Esophagus muscularis mucosa (tissue), 4 donors: ENCODE data around the gene ZEB2. TPM values are rescaled to one million over a fixed set of nuclear protein-coding genes. Genes with fewer than 3 reads are reported as not detected.

Experiments
- DNase-seq: peaks from one replicate; pipeline ENCODE4 v3.0.0-alpha.2; 2017; ENCODE audit errors: extremely low spot score
- H3K27ac ChIP-seq, 4 donors: fragments of 200-600 bp; sonication (generic); replicated peaks in 1 of 4; 1 replicate in 3 of 4; 2 replicates in 1 of 4; pipeline ENCODE4 v1.5.1; 2016 to 2019; ENCODE audit warnings: mild to moderate bottlenecking in 1 of 4
- H3K27me3 ChIP-seq, 4 donors: fragments of 200-600 bp; sonication (generic); one replicate each; pipeline versions ENCODE4 v1.5.1 to v1.6.0; 2016 to 2019
- H3K36me3 ChIP-seq, 4 donors: fragments of 200-600 bp; sonication (generic); one replicate each; pipeline ENCODE4 v1.5.1; 2016 to 2019
- H3K4me1 ChIP-seq, 4 donors: fragments of 200-600 bp; sonication (generic); one replicate each; pipeline ENCODE4 v1.5.1; 2016 to 2019
- H3K4me3 ChIP-seq, 4 donors: fragments of 200-600 bp; sonication (generic); 1 replicate in 2 of 4; 2 replicates in 2 of 4; pipeline ENCODE4 v1.5.1; 2016 to 2019; ENCODE audit warnings: mild to moderate bottlenecking in 4 of 4, moderate library complexity in 1 of 4
- H3K9me3 ChIP-seq, 4 donors: fragments of 200-600 bp; sonication (generic); 1 replicate in 3 of 4; 2 replicates in 1 of 4; pipeline ENCODE4 v1.5.1; 2016 to 2019
- EP300 ChIP-seq: sonication (generic); formaldehyde crosslinking; IDR thresholded peaks from one replicate; pipeline ENCODE4 v1.6.1; 2017; ENCODE audit warnings: antibody characterized with exemption
- POLR2A ChIP-seq: fragments of 450-650 bp; IDR thresholded peaks from one replicate; pipeline ENCODE4 v1.6.1; 2017; ENCODE audit warnings: antibody characterized with exemption, moderate library complexity, mild to moderate bottlenecking, low read depth
- POLR2AphosphoS5 ChIP-seq, 2 donors: sonication (generic); formaldehyde crosslinking; IDR thresholded peaks; one replicate each; pipeline ENCODE4 v1.6.1; 2017; ENCODE audit warnings: antibody characterized with exemption in 2 of 2
- WGBS: methylation state at CpG from one replicate; pipeline ENCODE4 v1.1.5; 2018; 5-methylcytosine and 5-hydroxymethylcytosine counted together
- intact Hi-C: fragments of 100-400 bp; cut with DNase I; formaldehyde crosslinking; loops from one replicate; pipeline ENCODE4 v1.15.1; 2023
- total RNA-seq, 4 donors: library from RNA; depleted of rRNA; stranded (reverse); fragments of >200 nt; gene quantifications; one replicate each; pipeline versions ENCODE4 v1.1.0 to v1.2.1, GENCODE V29; 2016
- TF ChIP-seq, protein P1 (sequence below), 3 experiments: fragments of 200-600 bp in 2 of 3; fragments of 450-650 bp in 1 of 3; sonication (generic) in 2 of 3; IDR thresholded peaks; one replicate each; pipeline ENCODE4 v1.5.1; 2017 to 2019; ENCODE audit warnings: antibody characterized with exemption in 3 of 3, mild to moderate bottlenecking in 2 of 3, moderate library complexity in 1 of 3

Gene ZEB2
- total RNA-seq, 4 donors from 2014 or later = 41.2 to 68.3 (median 55.7) TPM

DNA sequence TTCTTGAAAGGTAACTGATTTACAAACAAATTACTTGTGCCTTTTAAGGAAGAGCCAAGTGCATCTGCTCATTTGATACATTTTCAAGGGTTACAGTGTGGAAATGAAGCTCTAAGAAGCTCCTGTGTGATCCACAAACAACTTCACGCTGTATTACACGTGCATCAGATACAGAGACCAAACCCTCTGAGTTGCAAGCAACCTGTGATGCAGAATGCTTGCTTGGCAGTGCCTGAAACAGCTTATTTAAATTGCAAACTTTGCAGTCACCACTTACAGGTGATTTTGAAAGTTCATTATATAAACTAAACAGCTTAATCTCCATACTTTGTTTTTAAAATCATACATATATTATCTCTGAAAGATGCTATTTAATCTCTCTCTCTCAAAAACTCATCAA is 50.1 kb downstream of the ZEB2 start:
- no peak for DNase-seq
- 81% methylated on average over 2 of the region's 2 CpGs for WGBS
- H3K9me3 ChIP-seq = no peaks in the 10 kb centered on the region
- intact Hi-C loops = no loop called here
- TF ChIP-seq POLR2AphosphoS5 (IDR thresholded peaks at IDR 0.05) = no peak
- TF ChIP-seq EP300 = no peak
- TF ChIP-seq, protein P1, sequence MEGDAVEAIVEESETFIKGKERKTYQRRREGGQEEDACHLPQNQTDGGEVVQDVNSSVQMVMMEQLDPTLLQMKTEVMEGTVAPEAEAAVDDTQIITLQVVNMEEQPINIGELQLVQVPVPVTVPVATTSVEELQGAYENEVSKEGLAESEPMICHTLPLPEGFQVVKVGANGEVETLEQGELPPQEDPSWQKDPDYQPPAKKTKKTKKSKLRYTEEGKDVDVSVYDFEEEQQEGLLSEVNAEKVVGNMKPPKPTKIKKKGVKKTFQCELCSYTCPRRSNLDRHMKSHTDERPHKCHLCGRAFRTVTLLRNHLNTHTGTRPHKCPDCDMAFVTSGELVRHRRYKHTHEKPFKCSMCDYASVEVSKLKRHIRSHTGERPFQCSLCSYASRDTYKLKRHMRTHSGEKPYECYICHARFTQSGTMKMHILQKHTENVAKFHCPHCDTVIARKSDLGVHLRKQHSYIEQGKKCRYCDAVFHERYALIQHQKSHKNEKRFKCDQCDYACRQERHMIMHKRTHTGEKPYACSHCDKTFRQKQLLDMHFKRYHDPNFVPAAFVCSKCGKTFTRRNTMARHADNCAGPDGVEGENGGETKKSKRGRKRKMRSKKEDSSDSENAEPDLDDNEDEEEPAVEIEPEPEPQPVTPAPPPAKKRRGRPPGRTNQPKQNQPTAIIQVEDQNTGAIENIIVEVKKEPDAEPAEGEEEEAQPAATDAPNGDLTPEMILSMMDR (IDR thresholded peaks at IDR 0.05) = no peak
- TF ChIP-seq POLR2A = no peak
- H3K27ac ChIP-seq = no peak overlapping the region
- H3K4me1 ChIP-seq = peaks cover 3 to 18% (median 13%) of the 10 kb centered on the region in 4 donors
- H3K4me3 ChIP-seq = no peak overlapping the region
- no peaks in the 10 kb centered on the region for H3K36me3 ChIP-seq
- H3K27me3 ChIP-seq = no peaks in the 10 kb centered on the region

GRCh38 chr2:144468823-144469595 is 50.9 kb downstream of the ZEB2 start:
- H3K36me3 ChIP-seq = no peaks in the 10 kb centered on the region
- WGBS = 62% methylated on average over 4 of the region's 4 CpGs
- H3K9me3 ChIP-seq = no peaks in the 10 kb centered on the region
- no peak overlapping the region for H3K4me3 ChIP-seq
- H3K4me1 ChIP-seq = peaks cover 3 to 15% (median 12%) of the 10 kb centered on the region in 4 donors
- no peaks in the 10 kb centered on the region for H3K27me3 ChIP-seq
- no peak for TF ChIP-seq POLR2A
- no peak for TF ChIP-seq POLR2AphosphoS5 (IDR thresholded peaks at IDR 0.05)
- TF ChIP-seq, protein P1 (IDR thresholded peaks at IDR 0.05) = no peak
- TF ChIP-seq EP300 = no peak
- DNase-seq = no peak
- intact Hi-C loops = no loop called here
- H3K27ac ChIP-seq = no peak overlapping the region

- Histone ChIP-seq H3K36me3 (no peaks in the 10 kb centered on the region), H3K9me3 (no peaks in the 10 kb centered on the region), H3K27me3 (no peaks in the 10 kb centered on the region), H3K4me1 (peaks cover 8 to 15% (median 11%) of the 10 kb centered on the region in 4 donors), H3K27ac (no peak overlapping the region), H3K4me3 (no peak overlapping the region)
- WGBS = 88% methylated on average over 4 of the region's 4 CpGs
- intact Hi-C loops = no loop called here
- no peak for DNase-seq
- TF ChIP-seq POLR2A = no peak
- TF ChIP-seq POLR2AphosphoS5 (IDR thresholded peaks at IDR 0.05) = no peak
- no peak for TF ChIP-seq EP300
- TF ChIP-seq, protein P1 (IDR thresholded peaks at IDR 0.05) = no peak
Measured at GRCh38 chr2:144467502-144468137, 52.3 kb downstream of the ZEB2 start.

DNA sequence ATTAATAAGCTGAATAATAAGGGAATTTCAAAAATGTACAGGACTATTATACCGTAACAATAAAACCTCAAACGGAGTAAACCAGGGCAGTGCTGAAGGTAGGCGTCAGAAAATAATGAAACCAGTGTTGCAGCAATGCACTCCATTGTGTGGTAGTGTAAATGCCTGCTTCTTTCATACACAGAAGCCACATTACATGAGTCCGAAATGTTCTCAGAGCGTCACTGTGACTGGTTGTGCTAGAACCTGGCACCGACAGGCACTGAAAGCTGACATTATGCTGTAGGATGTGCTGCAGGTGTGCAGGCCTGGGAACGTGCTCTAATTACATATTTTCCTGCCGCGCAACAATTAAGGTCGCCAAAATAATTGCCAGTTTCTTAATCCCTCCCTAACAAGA is 53.3 kb downstream of the ZEB2 start:
- no peak for DNase-seq
- H3K27ac ChIP-seq = no peak overlapping the region
- no peak overlapping the region for H3K4me3 ChIP-seq
- H3K4me1 ChIP-seq = peaks cover 7 to 21% (median 11%) of the 10 kb centered on the region in 4 donors
- TF ChIP-seq EP300 = no peak
- TF ChIP-seq, protein P1 (IDR thresholded peaks at IDR 0.05) = no peak
- TF ChIP-seq POLR2AphosphoS5 (IDR thresholded peaks at IDR 0.05) = no peak
- no peak for TF ChIP-seq POLR2A
- 82% methylated on average over 10 of the region's 10 CpGs for WGBS
- intact Hi-C loops = no loop called here
- no peaks in the 10 kb centered on the region for H3K27me3 ChIP-seq
- H3K36me3 ChIP-seq = no peaks in the 10 kb centered on the region
- H3K9me3 ChIP-seq = no peaks in the 10 kb centered on the region
